Neural progenitor cell (in vitro differentiated cells): Measurements from ENCODE around the gene PDE6A. TPM values are rescaled to one million over a fixed set of nuclear protein-coding genes. Genes with fewer than 3 reads are reported as not detected.

Experiments
- DNase-seq: peaks from one replicate; pipeline ENCODE4 v3.0.0-alpha.2; 2016; ENCODE audit warnings: low spot score
- H2AFZ ChIP-seq: fragments of 200-600 bp; sonication (generic); replicated peaks from 2 replicates; pipeline ENCODE4 v1.6.1; 2016; ENCODE audit warnings: antibody characterized with exemption
- H3F3A ChIP-seq: fragments of 200-600 bp; sonication (generic); 2 replicates; pipeline ENCODE4 v1.6.1; 2016; ENCODE audit warnings: antibody characterized with exemption, low read depth
- H3K27ac ChIP-seq: fragments of 200-600 bp; sonication (generic); 2 replicates; pipeline ENCODE4 v1.5.1; 2016; ENCODE audit warnings: mild to moderate bottlenecking
- H3K27me3 ChIP-seq: fragments of 200-600 bp; sonication (generic); 2 replicates; pipeline ENCODE4 v1.6.1; 2016; ENCODE audit warnings: mild to moderate bottlenecking, moderate library complexity
- H3K36me3 ChIP-seq: fragments of 200-600 bp; sonication (generic); 2 replicates; pipeline ENCODE4 v1.5.1; 2016
- H3K4me1 ChIP-seq: fragments of 200-600 bp; sonication (generic); 2 replicates; pipeline ENCODE4 v1.6.1; 2016; ENCODE audit warnings: mixed run types
- H3K4me2 ChIP-seq: fragments of 200-600 bp; sonication (generic); 2 replicates; pipeline ENCODE4 v1.6.1; 2016
- H3K4me3 ChIP-seq: fragments of 200-600 bp; sonication (generic); 2 replicates; pipeline ENCODE4 v1.5.1; 2016
- H3K79me2 ChIP-seq: fragments of 200-600 bp; sonication (generic); 2 replicates; pipeline ENCODE4 v1.6.1; 2016; ENCODE audit warnings: low read depth
- H3K9ac ChIP-seq: fragments of 200-600 bp; sonication (generic); 2 replicates; pipeline ENCODE4 v1.6.1; 2016
- H3K9me3 ChIP-seq: fragments of 200-600 bp; sonication (generic); 2 replicates; pipeline ENCODE4 v1.5.1; 2016; ENCODE audit warnings: low read depth
- H4K20me1 ChIP-seq: fragments of 200-600 bp; sonication (generic); 2 replicates; pipeline ENCODE4 v1.6.1; 2016; ENCODE audit warnings: low read depth
- H3K27ac Mint-ChIP-seq: 3 replicates; pipeline ENCODE4 v1.8.0; 2021; ENCODE audit warnings: mixed read lengths
- H3K27me3 Mint-ChIP-seq: 2 replicates; pipeline ENCODE4 v1.8.0; 2022; ENCODE audit warnings: low read depth, mild to moderate bottlenecking, inconsistent platforms, moderate library complexity, mixed read lengths; ENCODE audit not compliant: insufficient read depth
- H3K36me3 Mint-ChIP-seq: 3 replicates; pipeline ENCODE4 v1.8.0; 2021; ENCODE audit warnings: mixed read lengths
- H3K4me1 Mint-ChIP-seq: 3 replicates; pipeline ENCODE4 v1.8.0; 2021; ENCODE audit warnings: mixed read lengths
- H3K4me3 Mint-ChIP-seq: 3 replicates; pipeline ENCODE4 v1.8.0; 2021; ENCODE audit warnings: mild to moderate bottlenecking, moderate library complexity, mixed read lengths
- H3K9me3 Mint-ChIP-seq: 3 replicates; pipeline ENCODE4 v1.8.0; 2020; ENCODE audit warnings: mixed read lengths
- CTCF ChIP-seq: fragments of 200-600 bp; sonication (generic); IDR thresholded peaks from 2 replicates; pipeline ENCODE4 v1.5.1; 2017; ENCODE audit warnings: antibody characterized with exemption, mild to moderate bottlenecking
- EZH2 ChIP-seq: fragments of 200-600 bp; sonication (generic); IDR thresholded peaks from 2 replicates; pipeline ENCODE4 v1.6.1; 2017; ENCODE audit warnings: antibody characterized with exemption, mild to moderate bottlenecking, moderate library complexity
- EZH2phosphoT487 ChIP-seq: fragments of 200-600 bp; sonication (generic); IDR thresholded peaks from 2 replicates; pipeline ENCODE4 v1.6.1; 2017; ENCODE audit warnings: antibody characterized with exemption
- total RNA-seq: library from RNA; depleted of rRNA; stranded (reverse); fragments of >200 nt; gene quantifications from 2 replicates; pipeline ENCODE4 v1.2.3, GENCODE V29; 2015; ENCODE audit warnings: low replicate concordance

The PDE6A gene
- total RNA-seq, 1 donor from 2014 or later, result not detected

- H3K36me3 Mint-ChIP-seq, result no peaks in the 10 kb centered on the region
- peaks cover 6% of the 10 kb centered on the region for H3K4me1 Mint-ChIP-seq
- H3K27me3 ChIP-seq, result no peaks in the 10 kb centered on the region
- H4K20me1 ChIP-seq, result no peaks in the 10 kb centered on the region
- H3K27me3 Mint-ChIP-seq, result peaks cover 2% of the 10 kb centered on the region
- no peak overlapping the region for H3K4me3 Mint-ChIP-seq
- H3K27ac ChIP-seq, result no peak overlapping the region
- H3K4me2 ChIP-seq, result no peak overlapping the region
- H2AFZ ChIP-seq, result no peak overlapping the region
- H3K9ac ChIP-seq, result no peak overlapping the region
- H3K27ac Mint-ChIP-seq, result no peak overlapping the region
- H3K9me3 ChIP-seq, result no peaks in the 10 kb centered on the region
- H3K4me1 ChIP-seq, result no peaks in the 10 kb centered on the region
- TF ChIP-seq EZH2phosphoT487, result no peak
- no peak for TF ChIP-seq EZH2
- no peak for TF ChIP-seq CTCF
- no peak for DNase-seq
- no peaks in the 10 kb centered on the region for H3K79me2 ChIP-seq
- no peaks in the 10 kb centered on the region for H3F3A ChIP-seq
- H3K4me3 ChIP-seq, result no peak overlapping the region
- no peaks in the 10 kb centered on the region for H3K9me3 Mint-ChIP-seq
- no peaks in the 10 kb centered on the region for H3K36me3 ChIP-seq
Observed at GRCh38 chr5:149941795-149942194, 2.8 kb downstream of the PDE6A start.

- no peaks in the 10 kb centered on the region for H3K9me3 ChIP-seq
- Mint-ChIP-seq H3K27me3 (peaks cover 2% of the 10 kb centered on the region), H3K4me3 (no peak overlapping the region), H3K4me1 (peaks cover 6% of the 10 kb centered on the region), H3K36me3 (no peaks in the 10 kb centered on the region), H3K27ac (no peak overlapping the region), H3K9me3 (no peaks in the 10 kb centered on the region)
- TF ChIP-seq CTCF (no peak), EZH2 (no peak), EZH2phosphoT487 (no peak)
- H4K20me1 ChIP-seq, result no peaks in the 10 kb centered on the region
- H3K79me2 ChIP-seq, result no peaks in the 10 kb centered on the region
- H3K36me3 ChIP-seq, result no peaks in the 10 kb centered on the region
- no peak for DNase-seq
- no peaks in the 10 kb centered on the region for H3K27me3 ChIP-seq
- no peaks in the 10 kb centered on the region for H3K4me1 ChIP-seq
- no peak overlapping the region for H2AFZ ChIP-seq
- no peak overlapping the region for H3K9ac ChIP-seq
- no peaks in the 10 kb centered on the region for H3F3A ChIP-seq
- H3K27ac ChIP-seq, result no peak overlapping the region
- no peak overlapping the region for H3K4me3 ChIP-seq
- no peak overlapping the region for H3K4me2 ChIP-seq
Observed at GRCh38 chr5:149940941-149941644, 3.5 kb downstream of the PDE6A start.

DNA sequence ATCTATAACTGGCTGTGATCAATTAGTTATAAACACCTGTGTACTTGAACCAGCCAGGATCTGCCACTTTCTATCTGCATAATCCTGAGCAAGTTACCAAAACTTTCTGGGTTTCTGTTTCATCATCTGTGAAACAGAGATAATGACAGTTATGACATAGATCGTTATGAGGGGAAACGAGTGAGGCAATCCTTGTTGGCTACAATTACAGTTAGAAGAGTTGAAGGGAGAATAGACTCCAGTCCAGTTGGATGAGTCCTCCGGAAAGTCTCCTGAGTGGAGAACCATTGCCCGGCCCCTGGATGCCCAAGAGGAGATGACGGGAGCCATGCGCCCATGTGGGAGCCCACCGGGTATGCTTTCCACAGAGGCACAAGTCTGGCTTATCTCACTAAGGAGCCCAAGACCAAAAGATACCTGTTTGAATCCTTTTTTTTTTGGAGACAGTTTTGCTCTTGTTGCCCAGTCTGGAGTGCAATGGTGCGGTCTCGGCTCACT is 4.5 kb downstream of the PDE6A start:
- no peaks in the 10 kb centered on the region for H3K27me3 ChIP-seq
- Mint-ChIP-seq H3K36me3 (no peaks in the 10 kb centered on the region), H3K4me3 (no peak overlapping the region), H3K9me3 (no peaks in the 10 kb centered on the region), H3K27ac (no peak overlapping the region), H3K27me3 (peaks cover 4% of the 10 kb centered on the region), H3K4me1 (peaks cover 6% of the 10 kb centered on the region)
- no peak overlapping the region for H3K9ac ChIP-seq
- H4K20me1 ChIP-seq, result no peaks in the 10 kb centered on the region
- TF ChIP-seq CTCF (no peak), EZH2phosphoT487 (no peak), EZH2 (no peak)
- no peak overlapping the region for H3K27ac ChIP-seq
- no peaks in the 10 kb centered on the region for H3K36me3 ChIP-seq
- H3K4me1 ChIP-seq, result no peaks in the 10 kb centered on the region
- no peaks in the 10 kb centered on the region for H3K79me2 ChIP-seq
- DNase-seq, result no peak
- H3K4me3 ChIP-seq, result no peak overlapping the region
- H3F3A ChIP-seq, result no peaks in the 10 kb centered on the region
- H2AFZ ChIP-seq, result no peak overlapping the region
- no peak overlapping the region for H3K4me2 ChIP-seq
- no peaks in the 10 kb centered on the region for H3K9me3 ChIP-seq
